Calu3 (cell line): ENCODE data around the gene NAV1. TPM values are rescaled to one million over a fixed set of nuclear protein-coding genes. Genes with fewer than 3 reads are reported as not detected.

Source experiments
- BruUV-seq: library from RNA; stranded (reverse); fragments of 400-500 nt; replicated peaks from 2 replicates; lab custom pipeline; 2021; lab: Mats Ljungman, UMichigan
- CTCF ChIA-PET: fragments of 300-600 bp; sonication (Branson Sonifier 250); formaldehyde crosslinking; loops from one replicate; lab custom pipeline; 2022; ENCODE audit warnings: antibody characterized with exemption; lab: Charles Lee
- DNase-seq: peaks from one replicate; pipeline ENCODE4 v3.0.0; 2022
- H3K27ac Mint-ChIP-seq: one replicate; pipeline ENCODE4 v1.8.0; 2022; ENCODE audit warnings: mixed read lengths; ENCODE audit not compliant: unreplicated experiment
- H3K27me3 Mint-ChIP-seq: one replicate; pipeline ENCODE4 v1.8.0; 2022; ENCODE audit warnings: mixed read lengths; ENCODE audit not compliant: unreplicated experiment
- H3K36me3 Mint-ChIP-seq: one replicate; pipeline ENCODE4 v1.8.0; 2022; ENCODE audit warnings: mild to moderate bottlenecking, moderate library complexity, mixed read lengths; ENCODE audit not compliant: insufficient read depth, unreplicated experiment
- H3K4me1 Mint-ChIP-seq: one replicate; pipeline ENCODE4 v1.8.0; 2022; ENCODE audit warnings: mild to moderate bottlenecking, low read depth, mixed read lengths; ENCODE audit not compliant: unreplicated experiment
- H3K4me3 Mint-ChIP-seq: one replicate; pipeline ENCODE4 v1.8.0; 2022; ENCODE audit warnings: mild to moderate bottlenecking, low read depth, moderate library complexity, mixed read lengths; ENCODE audit not compliant: unreplicated experiment
- H3K9me3 Mint-ChIP-seq: one replicate; pipeline ENCODE4 v1.8.0; 2022; ENCODE audit warnings: low read depth, mixed read lengths; ENCODE audit not compliant: unreplicated experiment
- intact Hi-C: fragments of 100-400 bp; cut with micrococcal nuclease; formaldehyde crosslinking; loops from one replicate; pipeline ENCODE4 v1.10.0; 2022; ENCODE audit not compliant: unreplicated experiment
- total RNA-seq: library from RNA; stranded (reverse); gene quantifications from 2 replicates; pipeline ENCODE4 v1.2.3, GENCODE V29; 2022
- TF ChIP-seq, protein P1 (sequence below): fragments of 200-600 bp; IDR thresholded peaks from one replicate; pipeline ENCODE4 v1.8.0; 2022; ENCODE audit warnings: antibody characterized with exemption; ENCODE audit not compliant: unreplicated experiment

NAV1 gene
- total RNA-seq, 1 experiment from 2014 or later = 24.8 TPM

DNA sequence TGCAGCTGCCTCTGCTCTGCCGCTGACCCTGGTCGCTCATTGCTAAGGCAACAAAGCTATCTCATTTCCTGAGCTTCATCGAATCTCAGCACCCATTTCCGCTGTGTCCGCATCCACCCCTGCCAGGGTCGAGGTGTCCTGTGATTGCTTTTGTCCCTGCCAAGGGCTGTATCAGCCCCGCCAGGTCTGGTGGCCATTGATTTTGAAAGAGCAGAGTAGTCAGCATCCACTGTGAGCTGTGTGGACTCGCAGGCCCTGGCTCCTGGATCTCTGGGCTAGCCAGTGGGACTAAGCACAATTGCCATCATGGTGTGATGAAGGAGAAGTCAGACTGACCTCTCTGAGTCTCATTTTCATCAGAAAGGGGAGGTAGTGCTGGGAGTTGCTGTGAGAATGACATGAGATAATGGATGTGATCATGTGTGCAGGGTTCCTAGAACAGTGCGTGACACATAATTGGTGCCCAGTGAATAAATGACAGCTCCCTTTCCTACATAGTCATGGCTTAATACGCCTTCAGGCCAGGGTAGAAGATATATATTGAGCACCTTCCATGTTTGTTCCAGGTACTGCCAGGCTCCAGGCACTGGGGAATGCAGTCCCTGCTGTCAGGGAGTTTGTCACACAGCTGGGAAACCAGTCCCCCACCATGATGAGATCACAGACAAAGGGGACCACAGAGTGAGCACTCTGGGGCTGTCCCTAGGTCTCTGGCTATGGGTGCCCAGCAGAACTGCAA is 32.1 kb downstream of the NAV1 start:
- TF ChIP-seq, protein P1, sequence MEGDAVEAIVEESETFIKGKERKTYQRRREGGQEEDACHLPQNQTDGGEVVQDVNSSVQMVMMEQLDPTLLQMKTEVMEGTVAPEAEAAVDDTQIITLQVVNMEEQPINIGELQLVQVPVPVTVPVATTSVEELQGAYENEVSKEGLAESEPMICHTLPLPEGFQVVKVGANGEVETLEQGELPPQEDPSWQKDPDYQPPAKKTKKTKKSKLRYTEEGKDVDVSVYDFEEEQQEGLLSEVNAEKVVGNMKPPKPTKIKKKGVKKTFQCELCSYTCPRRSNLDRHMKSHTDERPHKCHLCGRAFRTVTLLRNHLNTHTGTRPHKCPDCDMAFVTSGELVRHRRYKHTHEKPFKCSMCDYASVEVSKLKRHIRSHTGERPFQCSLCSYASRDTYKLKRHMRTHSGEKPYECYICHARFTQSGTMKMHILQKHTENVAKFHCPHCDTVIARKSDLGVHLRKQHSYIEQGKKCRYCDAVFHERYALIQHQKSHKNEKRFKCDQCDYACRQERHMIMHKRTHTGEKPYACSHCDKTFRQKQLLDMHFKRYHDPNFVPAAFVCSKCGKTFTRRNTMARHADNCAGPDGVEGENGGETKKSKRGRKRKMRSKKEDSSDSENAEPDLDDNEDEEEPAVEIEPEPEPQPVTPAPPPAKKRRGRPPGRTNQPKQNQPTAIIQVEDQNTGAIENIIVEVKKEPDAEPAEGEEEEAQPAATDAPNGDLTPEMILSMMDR = no peak
- intact Hi-C loops = no loop called here
- Mint-ChIP-seq H3K4me1 (no peaks in the 10 kb centered on the region), H3K27ac (no peak overlapping the region), H3K36me3 (peaks cover 3% of the 10 kb centered on the region), H3K27me3 (peaks cover 37% of the 10 kb centered on the region), H3K4me3 (no peak overlapping the region), H3K9me3 (no peaks in the 10 kb centered on the region)
- no peak for DNase-seq
- CTCF ChIA-PET = no interaction called here
- BruUV-seq = no TSS peak

DNA sequence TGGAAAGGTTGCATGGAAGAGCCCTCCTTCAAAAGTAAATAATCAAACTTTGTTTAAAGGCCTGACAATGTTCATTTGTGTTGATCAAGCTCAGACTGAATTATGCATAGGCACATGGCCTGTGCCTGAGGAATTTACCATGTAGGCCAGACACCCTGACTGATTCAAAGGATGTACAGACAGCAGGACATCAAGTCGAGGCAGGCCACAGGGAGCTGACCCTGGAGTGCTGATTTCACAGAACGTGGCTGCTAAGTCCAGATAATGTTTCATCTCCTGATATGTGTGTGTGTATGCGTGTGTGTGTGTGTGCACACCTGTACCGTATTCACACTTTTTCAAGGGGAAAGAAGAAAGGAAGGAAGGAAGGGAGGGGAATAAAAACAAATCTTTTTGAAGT is 34.1 kb downstream of the NAV1 start:
- DNase-seq = no peak
- Mint-ChIP-seq H3K27ac (no peak overlapping the region), H3K4me3 (no peak overlapping the region), H3K27me3 (peaks cover 34% of the 10 kb centered on the region), H3K9me3 (peaks cover 3% of the 10 kb centered on the region), H3K36me3 (no peaks in the 10 kb centered on the region), H3K4me1 (no peaks in the 10 kb centered on the region)
- TF ChIP-seq, protein P1 = no peak
- intact Hi-C loops = no loop called here
- no TSS peak for BruUV-seq
- CTCF ChIA-PET = interaction anchor here (0.7 to 0.8 kb wide), 2 partner anchors 25 to 220 kb away, joined by 3 read pairs; no protein-coding TSS in a partner anchor

DNA sequence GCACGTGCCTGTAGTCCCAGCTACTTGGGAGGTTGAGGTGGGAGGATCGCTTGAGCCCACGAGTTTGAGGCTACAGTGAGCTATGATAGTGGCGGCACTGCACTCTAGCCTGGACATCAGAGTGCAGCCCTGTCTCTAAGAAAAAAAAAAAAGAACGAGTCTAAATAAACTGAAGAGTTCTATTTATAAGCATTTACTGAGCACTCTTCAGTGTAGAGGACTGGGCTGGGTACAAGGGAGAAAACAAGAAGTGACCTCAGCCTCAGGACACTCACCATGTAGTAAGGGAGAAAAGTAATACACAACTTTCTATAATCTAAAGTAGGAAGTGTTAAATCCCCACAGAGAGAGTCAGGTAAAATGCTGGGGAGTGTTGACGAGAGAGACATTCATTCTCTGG is 35.0 kb downstream of the NAV1 start:
- CTCF ChIA-PET = no interaction called here
- no TSS peak for BruUV-seq
- no peak for DNase-seq
- intact Hi-C loops = no loop called here
- Mint-ChIP-seq H3K36me3 (no peaks in the 10 kb centered on the region), H3K27me3 (peaks cover 41% of the 10 kb centered on the region), H3K4me1 (no peaks in the 10 kb centered on the region), H3K4me3 (no peak overlapping the region), H3K27ac (no peak overlapping the region), H3K9me3 (peaks cover 3% of the 10 kb centered on the region)
- TF ChIP-seq, protein P1 = no peak

DNA sequence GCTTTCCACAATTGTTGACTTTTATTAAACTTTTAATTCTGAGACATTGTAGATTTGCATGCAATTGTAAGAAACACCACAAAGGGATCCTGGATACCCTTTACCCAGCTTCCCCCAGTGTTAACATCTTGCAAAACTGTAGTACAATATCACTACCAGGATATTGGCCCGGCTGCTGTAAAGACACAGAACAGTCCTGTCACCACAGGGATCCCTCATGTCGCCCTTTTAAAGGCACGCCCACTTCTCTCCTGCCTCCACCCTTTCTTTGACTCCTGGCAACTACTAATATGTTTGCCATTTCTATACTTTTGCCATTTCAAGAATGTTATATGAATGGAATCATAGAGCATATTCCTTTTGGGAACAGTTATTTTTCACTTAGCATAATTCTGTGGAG is 37.0 kb downstream of the NAV1 start:
- BruUV-seq = no TSS peak
- Mint-ChIP-seq H3K36me3 (no peaks in the 10 kb centered on the region), H3K4me3 (no peak overlapping the region), H3K27ac (no peak overlapping the region), H3K9me3 (peaks cover 3% of the 10 kb centered on the region), H3K4me1 (no peaks in the 10 kb centered on the region), H3K27me3 (peaks cover 49% of the 10 kb centered on the region)
- CTCF ChIA-PET = no interaction called here
- intact Hi-C loops = no loop called here
- DNase-seq = no peak
- TF ChIP-seq, protein P1 = no peak
